Neutrophil (primary cell): ENCODE results near the gene ZNF423.
"Not testable (repeated sequence)": the region's sequence is repeated elsewhere in the genome, so short reads cannot be mapped to it uniquely, and the experiment has no call there.

Source experiments
- H3K27ac ChIP-seq: fragments of 200-600 bp; sonication (generic); 2 replicates; pipeline ENCODE4 v1.5.1; 2016; ENCODE audit warnings: mild to moderate bottlenecking, moderate library complexity
- H3K27me3 ChIP-seq: fragments of 200-600 bp; sonication (generic); 2 replicates; pipeline ENCODE4 v1.6.0; 2016; ENCODE audit warnings: mild to moderate bottlenecking
- H3K36me3 ChIP-seq: fragments of 200-600 bp; sonication (generic); 2 replicates; pipeline ENCODE4 v1.5.1; 2017
- H3K4me1 ChIP-seq, 2 experiments: fragments of 200-600 bp in 1 of 2; sonication (generic) in 1 of 2; 1 replicate in 1 of 2; 2 replicates in 1 of 2; pipeline versions ENCODE4 v1.5.1 to v1.6.1; 2013 to 2016; ENCODE audit warnings: low read depth in 1 of 2, low read length in 1 of 2, mild to moderate bottlenecking in 1 of 2, moderate library complexity in 1 of 2; ENCODE audit not compliant: control insufficient read depth in 1 of 2, insufficient read depth in 1 of 2
- H3K4me3 ChIP-seq, 2 experiments: fragments of 200-600 bp in 1 of 2; sonication (generic) in 1 of 2; 1 replicate in 1 of 2; 2 replicates in 1 of 2; pipeline ENCODE4 v1.5.1; 2013 to 2016; ENCODE audit warnings: low read depth in 1 of 2, low read length in 1 of 2, mild to moderate bottlenecking in 1 of 2, moderate library complexity in 1 of 2
- H3K9me3 ChIP-seq: fragments of 200-600 bp; sonication (generic); 2 replicates; pipeline ENCODE4 v1.5.1; 2016
- CTCF ChIP-seq: fragments of 200-600 bp; sonication (generic); IDR thresholded peaks from 2 replicates; pipeline ENCODE4 v1.5.1; 2016; ENCODE audit warnings: antibody characterized with exemption

ZNF423 gene

GRCh38 chr16:49875806-49876715 lies 20.1 kb upstream of the ZNF423 start:
- H3K36me3 ChIP-seq = no peaks in the 10 kb centered on the region
- no peaks in the 10 kb centered on the region for H3K4me1 ChIP-seq
- no peak for TF ChIP-seq CTCF
- peaks cover 72% of the 10 kb centered on the region for H3K27me3 ChIP-seq
- no peaks in the 10 kb centered on the region for H3K9me3 ChIP-seq
- no peak overlapping the region for H3K4me3 ChIP-seq
- H3K27ac ChIP-seq = no peak overlapping the region

- TF ChIP-seq CTCF = no peak
- Histone ChIP-seq H3K27ac (no peak overlapping the region), H3K4me3 (no peak overlapping the region), H3K9me3 (no peaks in the 10 kb centered on the region), H3K4me1 (no peaks in the 10 kb centered on the region), H3K27me3 (peaks cover 85% of the 10 kb centered on the region), H3K36me3 (no peaks in the 10 kb centered on the region)
Measured at GRCh38 chr16:49874613-49875237, 18.8 kb upstream of the ZNF423 start.

GRCh38 chr16:49871824-49872223 lies 15.9 kb upstream of the ZNF423 start:
- not testable (repeated sequence) for H3K36me3 ChIP-seq, H3K9me3 ChIP-seq, H3K4me3 ChIP-seq, H3K4me1 ChIP-seq, H3K27ac ChIP-seq
- peaks cover 75% of the 10 kb centered on the region for H3K27me3 ChIP-seq

- TF ChIP-seq CTCF = no peak
- Histone ChIP-seq H3K36me3 (no peaks in the 10 kb centered on the region), H3K27me3 (peaks cover 55% of the 10 kb centered on the region), H3K27ac (no peak overlapping the region), H3K4me1 (no peaks in the 10 kb centered on the region), H3K4me3 (no peak overlapping the region), H3K9me3 (no peaks in the 10 kb centered on the region)
Measured at GRCh38 chr16:49869731-49870130, 13.8 kb upstream of the ZNF423 start.

GRCh38 chr16:49867796-49868668 lies 12.1 kb upstream of the ZNF423 start:
- Histone ChIP-seq H3K4me1 (no peaks in the 10 kb centered on the region), H3K4me3 (no peak overlapping the region), H3K27me3 (peaks cover 57% of the 10 kb centered on the region), H3K36me3 (no peaks in the 10 kb centered on the region), H3K9me3 (no peaks in the 10 kb centered on the region), H3K27ac (no peak overlapping the region)
- no peak for TF ChIP-seq CTCF
